Measurements from ENCODE around the gene FAM209A.

FAM209A gene

GRCh38 chr20:56572172-56572571 lies 47.6 kb downstream of the FAM209A start:
- Histone ChIP-seq H3K9me2 (replicated peaks; ENCODE audit: insufficient read depth, low read length) (no peaks in the 10 kb centered on the region), H3K79me2 (ENCODE audit: low read length) (no peaks in the 10 kb centered on the region), H3K36me3 (replicated peaks; ENCODE audit: insufficient read depth, low read length) (no peaks in the 10 kb centered on the region), H3K27ac (ENCODE audit: low read length) (no peak overlapping the region), H3K27me3 (replicated peaks; ENCODE audit: insufficient read depth, low read length) (no peaks in the 10 kb centered on the region), H2AFZ (ENCODE audit: low read length) (no peak overlapping the region), H3K4me3 (ENCODE audit: low read length) (no peak overlapping the region), H3K9me3 (replicated peaks; ENCODE audit: insufficient read depth, low read length) (no peaks in the 10 kb centered on the region), H3K4me2 (ENCODE audit: low read depth, low read length) (no peak overlapping the region), H3F3A (ENCODE audit: insufficient read depth, low read length) (no peaks in the 10 kb centered on the region), H4K20me1 (ENCODE audit: insufficient read depth, low read length) (no peaks in the 10 kb centered on the region), H3K9ac (ENCODE audit: low read length) (no peak overlapping the region), H3K4me1 (ENCODE audit: low read length) (peaks cover 1% of the 10 kb centered on the region; the same call in 1 of the 2 replicates)
- DNase-seq: no peak
- TF ChIP-seq CTCF (IDR thresholded peaks at IDR 0.05; ENCODE audit: low read length) (no peak), EZH2phosphoT487 (IDR thresholded peaks at IDR 0.05; ENCODE audit: low read length) (no peak), EZH2 (optimal IDR thresholded peaks at IDR 0.05; ENCODE audit: low read depth, low read length) (no peak)

GRCh38 chr20:56573986-56574385 lies 49.4 kb downstream of the FAM209A start:
- Histone ChIP-seq H3K36me3 (replicated peaks; ENCODE audit: insufficient read depth, low read length) (no peaks in the 10 kb centered on the region), H3K4me2 (ENCODE audit: low read depth, low read length) (no peak overlapping the region), H3K4me1 (ENCODE audit: low read length) (peaks cover 4% of the 10 kb centered on the region), H3K4me3 (ENCODE audit: low read length) (no peak overlapping the region), H3F3A (ENCODE audit: insufficient read depth, low read length) (no peaks in the 10 kb centered on the region), H3K9me3 (replicated peaks; ENCODE audit: insufficient read depth, low read length) (no peaks in the 10 kb centered on the region), H3K27ac (ENCODE audit: low read length) (no peak overlapping the region), H3K27me3 (replicated peaks; ENCODE audit: insufficient read depth, low read length) (no peaks in the 10 kb centered on the region), H4K20me1 (ENCODE audit: insufficient read depth, low read length) (no peaks in the 10 kb centered on the region), H3K9me2 (replicated peaks; ENCODE audit: insufficient read depth, low read length) (no peaks in the 10 kb centered on the region), H3K79me2 (ENCODE audit: low read length) (no peaks in the 10 kb centered on the region), H3K9ac (ENCODE audit: low read length) (no peak overlapping the region), H2AFZ (ENCODE audit: low read length) (no peak overlapping the region)
- DNase-seq: no peak
- TF ChIP-seq EZH2phosphoT487 (IDR thresholded peaks at IDR 0.05; ENCODE audit: low read length): no peak
- no peak for TF ChIP-seq EZH2 (optimal IDR thresholded peaks at IDR 0.05; ENCODE audit: low read depth, low read length)
- TF ChIP-seq CTCF (IDR thresholded peaks at IDR 0.05; ENCODE audit: low read length): no peak

GRCh38 chr20:56574531-56575142 lies 50.1 kb downstream of the FAM209A start:
- DNase-seq: no peak
- H3K9me3 ChIP-seq (replicated peaks; ENCODE audit: insufficient read depth, low read length): no peaks in the 10 kb centered on the region
- no peaks in the 10 kb centered on the region for H3K36me3 ChIP-seq (replicated peaks; ENCODE audit: insufficient read depth, low read length)
- H3F3A ChIP-seq (ENCODE audit: insufficient read depth, low read length): 0 out of 2 replicates have a peak, but pooled peaks cover 5% of the 10 kb centered on the region
- H3K4me2 ChIP-seq (ENCODE audit: low read depth, low read length): no peak overlapping the region
- H3K9me2 ChIP-seq (replicated peaks; ENCODE audit: insufficient read depth, low read length): no peaks in the 10 kb centered on the region
- no peaks in the 10 kb centered on the region for H3K79me2 ChIP-seq (ENCODE audit: low read length)
- H3K9ac ChIP-seq (ENCODE audit: low read length): no peak overlapping the region
- no peak overlapping the region for H3K27ac ChIP-seq (ENCODE audit: low read length)
- H3K4me3 ChIP-seq (ENCODE audit: low read length): no peak overlapping the region
- no peaks in the 10 kb centered on the region for H3K27me3 ChIP-seq (replicated peaks; ENCODE audit: insufficient read depth, low read length)
- no peak for TF ChIP-seq EZH2phosphoT487 (IDR thresholded peaks at IDR 0.05; ENCODE audit: low read length)
- no peak for TF ChIP-seq EZH2 (optimal IDR thresholded peaks at IDR 0.05; ENCODE audit: low read depth, low read length)
- no peak for TF ChIP-seq CTCF (IDR thresholded peaks at IDR 0.05; ENCODE audit: low read length)
- no peaks in the 10 kb centered on the region for H4K20me1 ChIP-seq (ENCODE audit: insufficient read depth, low read length)
- H2AFZ ChIP-seq (ENCODE audit: low read length): no peak overlapping the region
- peaks cover 10% of the 10 kb centered on the region for H3K4me1 ChIP-seq (ENCODE audit: low read length)
